ENCODE data around the gene EIF4B. TPM values are rescaled to one million over a fixed set of nuclear protein-coding genes. Genes with fewer than 3 reads are reported as not detected.

EIF4B gene
- total RNA-seq, 1 experiment from 2014 or later = 393 TPM

DNA sequence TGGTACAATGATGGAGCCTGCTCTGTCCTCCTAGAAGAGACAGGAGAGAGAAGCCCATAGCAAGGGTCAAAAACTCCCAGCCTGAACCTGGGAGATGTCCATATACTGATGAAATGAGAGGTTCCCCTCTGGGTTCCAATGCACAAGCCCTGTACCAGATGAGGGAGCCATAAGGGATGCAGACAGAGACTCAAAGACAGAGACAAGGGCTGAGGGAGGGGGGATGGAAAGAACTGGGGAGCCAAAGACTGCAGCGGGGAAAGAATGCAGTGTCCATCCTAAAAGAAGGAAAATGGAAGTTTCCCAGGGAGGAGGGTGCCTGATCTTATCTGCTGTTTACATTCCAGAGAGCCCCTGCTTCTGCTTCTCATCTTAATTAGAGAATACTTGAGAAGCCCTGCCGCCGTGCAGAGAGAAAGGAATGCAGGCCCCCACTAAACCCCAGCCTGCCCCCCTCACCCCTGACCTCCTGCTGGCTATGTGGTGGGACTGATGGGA is 29.6 kb upstream of the EIF4B start:
- Histone ChIP-seq H3K27me3 (replicated peaks; ENCODE audit: insufficient read depth, low read depth, low read length, poor library complexity) (no peaks in the 10 kb centered on the region), H3K9me3 (ENCODE audit: low read depth, low read length, poor library complexity, severe bottlenecking) (no peaks in the 10 kb centered on the region), H3K27ac (ENCODE audit: low read depth, low read length, poor library complexity, severe bottlenecking) (no peak overlapping the region), H3K4me1 (ENCODE audit: insufficient read depth, low read length, poor library complexity, severe bottlenecking) (peaks cover 7% of the 10 kb centered on the region), H3K4me3 (ENCODE audit: low read depth, low read length, poor library complexity, severe bottlenecking) (no peak overlapping the region), H3K36me3 (ENCODE audit: insufficient read depth, low read length, poor library complexity, severe bottlenecking) (no peaks in the 10 kb centered on the region)
- no peak for DNase-seq (ENCODE audit: low spot score)
- intact Hi-C loops (cut with micrococcal nuclease; ENCODE audit: unreplicated experiment) = no loop called here
- ChIA-PET POLR2A (ENCODE audit: low non-redundant PET) (no interaction called here), CTCF (interaction anchor here (4.7 kb wide), 1 partner anchor 92 kb away, joined by 121 read pairs; no protein-coding TSS in a partner anchor)
- no peak for TF ChIP-seq EZH2 (IDR thresholded peaks at IDR 0.05; ENCODE audit: borderline replicate concordance, low read depth, low read length, poor library complexity, severe bottlenecking)
- TF ChIP-seq, protein P1, sequence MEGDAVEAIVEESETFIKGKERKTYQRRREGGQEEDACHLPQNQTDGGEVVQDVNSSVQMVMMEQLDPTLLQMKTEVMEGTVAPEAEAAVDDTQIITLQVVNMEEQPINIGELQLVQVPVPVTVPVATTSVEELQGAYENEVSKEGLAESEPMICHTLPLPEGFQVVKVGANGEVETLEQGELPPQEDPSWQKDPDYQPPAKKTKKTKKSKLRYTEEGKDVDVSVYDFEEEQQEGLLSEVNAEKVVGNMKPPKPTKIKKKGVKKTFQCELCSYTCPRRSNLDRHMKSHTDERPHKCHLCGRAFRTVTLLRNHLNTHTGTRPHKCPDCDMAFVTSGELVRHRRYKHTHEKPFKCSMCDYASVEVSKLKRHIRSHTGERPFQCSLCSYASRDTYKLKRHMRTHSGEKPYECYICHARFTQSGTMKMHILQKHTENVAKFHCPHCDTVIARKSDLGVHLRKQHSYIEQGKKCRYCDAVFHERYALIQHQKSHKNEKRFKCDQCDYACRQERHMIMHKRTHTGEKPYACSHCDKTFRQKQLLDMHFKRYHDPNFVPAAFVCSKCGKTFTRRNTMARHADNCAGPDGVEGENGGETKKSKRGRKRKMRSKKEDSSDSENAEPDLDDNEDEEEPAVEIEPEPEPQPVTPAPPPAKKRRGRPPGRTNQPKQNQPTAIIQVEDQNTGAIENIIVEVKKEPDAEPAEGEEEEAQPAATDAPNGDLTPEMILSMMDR (conservative IDR thresholded peaks at IDR 0.05; ENCODE audit: low read depth, low read length) = no peak
- BruUV-seq (replicated peaks) = no TSS peak

DNA sequence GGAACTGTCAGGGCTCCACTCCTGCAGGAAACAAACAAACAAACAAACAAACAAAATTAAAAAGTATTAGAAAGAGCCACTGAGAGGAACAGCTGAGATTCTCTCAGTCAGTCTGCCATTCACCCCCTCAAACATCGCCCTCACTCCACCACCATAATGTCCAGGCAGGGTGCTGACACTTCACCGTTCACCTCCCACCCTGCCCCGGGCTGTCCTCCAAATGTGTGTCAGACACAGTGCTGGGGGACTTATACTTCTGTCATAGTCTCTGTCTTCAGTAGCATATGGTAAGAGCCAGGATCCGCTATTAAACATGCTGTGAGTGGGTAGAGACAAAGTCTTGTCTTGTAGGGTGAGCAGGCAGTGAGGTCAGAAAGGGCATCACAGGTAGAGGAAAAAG is 29.1 kb upstream of the EIF4B start:
- TF ChIP-seq, protein P1 (conservative IDR thresholded peaks at IDR 0.05; ENCODE audit: low read depth, low read length) = no peak
- no peak for TF ChIP-seq EZH2 (IDR thresholded peaks at IDR 0.05; ENCODE audit: borderline replicate concordance, low read depth, low read length, poor library complexity, severe bottlenecking)
- Histone ChIP-seq H3K27ac (ENCODE audit: low read depth, low read length, poor library complexity, severe bottlenecking) (no peak overlapping the region), H3K4me1 (ENCODE audit: insufficient read depth, low read length, poor library complexity, severe bottlenecking) (peaks cover 7% of the 10 kb centered on the region), H3K9me3 (ENCODE audit: low read depth, low read length, poor library complexity, severe bottlenecking) (no peaks in the 10 kb centered on the region), H3K27me3 (replicated peaks; ENCODE audit: insufficient read depth, low read depth, low read length, poor library complexity) (no peaks in the 10 kb centered on the region), H3K36me3 (ENCODE audit: insufficient read depth, low read length, poor library complexity, severe bottlenecking) (no peaks in the 10 kb centered on the region), H3K4me3 (ENCODE audit: low read depth, low read length, poor library complexity, severe bottlenecking) (no peak overlapping the region)
- ChIA-PET CTCF (interaction anchor here (0.6 to 4.7 kb wide), 3 partner anchors 81 to 92 kb away, joined by 3 to 121 read pairs (median 11); no protein-coding TSS in a partner anchor), POLR2A (ENCODE audit: low non-redundant PET) (no interaction called here)
- no peak for DNase-seq (ENCODE audit: low spot score)
- intact Hi-C loops (cut with micrococcal nuclease; ENCODE audit: unreplicated experiment) = no loop called here
- no TSS peak for BruUV-seq (replicated peaks)

DNA sequence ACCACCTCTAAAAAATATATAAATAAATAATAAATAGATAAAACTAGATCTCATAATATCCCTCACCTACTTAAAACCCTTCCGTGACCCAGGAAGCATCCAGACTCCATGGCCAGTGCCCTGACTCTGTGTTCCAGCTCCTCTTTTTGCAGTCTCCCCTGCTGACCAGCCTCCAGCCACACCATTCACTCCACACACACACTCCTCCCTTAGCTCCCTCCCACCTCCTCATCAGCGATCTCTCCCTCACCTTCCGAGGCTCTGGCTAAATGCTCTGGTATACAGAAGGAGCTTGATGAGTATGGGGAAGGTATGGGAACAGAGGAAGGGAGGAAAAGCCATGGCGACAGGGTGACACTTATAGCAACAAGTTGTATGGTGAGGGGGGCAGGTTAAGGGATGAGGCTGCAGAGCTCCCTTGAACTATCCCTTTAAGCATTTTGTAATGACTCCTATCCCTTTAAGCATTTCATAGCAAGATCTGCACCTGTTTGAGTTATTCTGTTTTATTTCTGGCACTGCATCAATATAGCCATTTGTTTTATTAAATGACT is 26.1 kb upstream of the EIF4B start:
- no peak overlapping the region for H3K4me3 ChIP-seq (ENCODE audit: low read depth, low read length, poor library complexity, severe bottlenecking)
- H3K4me1 ChIP-seq (ENCODE audit: insufficient read depth, low read length, poor library complexity, severe bottlenecking) = no peaks in the 10 kb centered on the region
- CTCF ChIA-PET = interaction anchor here (0.6 to 4.7 kb wide), 12 partner anchors 10 to 668 kb away, joined by 3 to 121 read pairs (median 6); partner anchors contain the start of gene EIF4B
- H3K27ac ChIP-seq (ENCODE audit: low read depth, low read length, poor library complexity, severe bottlenecking) = no peak overlapping the region
- POLR2A ChIA-PET (ENCODE audit: low non-redundant PET) = no interaction called here
- no peak for DNase-seq (ENCODE audit: low spot score)
- no peaks in the 10 kb centered on the region for H3K27me3 ChIP-seq (replicated peaks; ENCODE audit: insufficient read depth, low read depth, low read length, poor library complexity)
- intact Hi-C loops (cut with micrococcal nuclease; ENCODE audit: unreplicated experiment) = loop anchor here (5.0 kb wide), 3 partner anchors 398 to 823 kb away; no protein-coding TSS in a partner anchor
- BruUV-seq (replicated peaks) = no TSS peak
- H3K9me3 ChIP-seq (ENCODE audit: low read depth, low read length, poor library complexity, severe bottlenecking) = no peaks in the 10 kb centered on the region
- TF ChIP-seq, protein P1 (conservative IDR thresholded peaks at IDR 0.05; ENCODE audit: low read depth, low read length) = no peak
- no peak for TF ChIP-seq EZH2 (IDR thresholded peaks at IDR 0.05; ENCODE audit: borderline replicate concordance, low read depth, low read length, poor library complexity, severe bottlenecking)
- no peaks in the 10 kb centered on the region for H3K36me3 ChIP-seq (ENCODE audit: insufficient read depth, low read length, poor library complexity, severe bottlenecking)

Measured in A673 (cell line).